Endothelial cell of umbilical vein (primary cell): Measurements from ENCODE around the gene CYBB. TPM values are rescaled to one million over a fixed set of nuclear protein-coding genes. Genes with fewer than 3 reads are reported as not detected.

Experiments used
- BruUV-seq: library from RNA; stranded (reverse); fragments of 400-500 nt; replicated peaks from 2 replicates; lab custom pipeline; 2021; lab: Mats Ljungman, UMichigan
- CTCF ChIA-PET: fragments of 300-600, 350-600 bp; sonication (Branson Sonifier 250); formaldehyde crosslinking; loops from one replicate; lab custom pipeline; 2021; ENCODE audit warnings: antibody characterized with exemption, inconsistent platforms; lab: Charles Lee
- POLR2A ChIA-PET: fragments of 300-600, 350-600 bp; sonication (Branson Sonifier 250); formaldehyde crosslinking; loops from one replicate; lab custom pipeline; 2021; ENCODE audit warnings: antibody characterized with exemption, inconsistent platforms; lab: Charles Lee
- DNase-seq: peaks from one replicate; pipeline ENCODE4 v3.0.0-alpha.2; 2011; ENCODE audit warnings: low read depth, low spot score
- FAIRE-seq: peaks from 2 replicates; lab custom pipeline; 2011; peaks lifted over from hg19 to GRCh38; lab: Jason Lieb, UNC
- H2AFZ ChIP-seq: 2 replicates; pipeline ENCODE4 v1.6.0; 2012; ENCODE audit warnings: low read depth, low read length, control low read depth, inconsistent platforms
- H3K27ac ChIP-seq: 2 replicates; pipeline ENCODE4 v1.5.1; 2011; ENCODE audit warnings: low read depth, mild to moderate bottlenecking, control low read depth, low read length, moderate library complexity; ENCODE audit not compliant: insufficient read depth
- H3K27me3 ChIP-seq, 2 experiments: 2 replicates each; pipeline versions ENCODE4 v1.6.0 to v1.6.1; 2011; ENCODE audit warnings: low read length in 2 of 2, mixed read lengths in 1 of 2; ENCODE audit not compliant: control insufficient read depth in 2 of 2, insufficient read depth in 2 of 2
- H3K36me3 ChIP-seq, 2 experiments: 2 replicates in 1 of 2; 3 replicates in 1 of 2; pipeline ENCODE4 v1.5.1; 2011; ENCODE audit warnings: low read length in 2 of 2, mild to moderate bottlenecking in 1 of 2, moderate library complexity in 1 of 2; ENCODE audit not compliant: control insufficient read depth in 2 of 2, insufficient read depth in 2 of 2; ENCODE audit errors: extremely low read depth in 1 of 2
- H3K4me1 ChIP-seq: 3 replicates; pipeline ENCODE4 v1.5.1; 2011; ENCODE audit warnings: mild to moderate bottlenecking, low read length; ENCODE audit not compliant: control insufficient read depth, insufficient read depth; ENCODE audit errors: extremely low read depth
- H3K4me2 ChIP-seq: 2 replicates; pipeline ENCODE4 v1.6.1; 2011; ENCODE audit warnings: low read length, control low read depth, mixed read lengths; ENCODE audit not compliant: insufficient read depth
- H3K4me3 ChIP-seq, 3 experiments: fragments of 200-600 bp in 1 of 3; sonication (generic), shearing (Covaris generic) in 1 of 3; replicated peaks in 1 of 3; 2 replicates each; pipeline ENCODE4 v1.5.1; 2011 to 2016; ENCODE audit warnings: control low read depth in 3 of 3, low read length in 3 of 3, mild to moderate bottlenecking in 2 of 3, inconsistent platforms in 1 of 3, low read depth in 1 of 3, moderate library complexity in 1 of 3; ENCODE audit not compliant: insufficient read depth in 1 of 3
- H3K79me2 ChIP-seq: 2 replicates; pipeline ENCODE4 v1.6.0; 2012; ENCODE audit warnings: low read length, inconsistent platforms; ENCODE audit not compliant: control insufficient read depth, insufficient read depth
- H3K9ac ChIP-seq: replicated peaks from 2 replicates; pipeline ENCODE3; 2011; ENCODE audit warnings: low read length, control low read depth; ENCODE audit not compliant: insufficient read depth; ENCODE audit errors: extremely low read depth
- H3K9me1 ChIP-seq: replicated peaks from 3 replicates; pipeline ENCODE4 v1.6.0; 2011; ENCODE audit warnings: mild to moderate bottlenecking, low read length; ENCODE audit not compliant: control insufficient read depth, insufficient read depth; ENCODE audit errors: extremely low read depth
- H3K9me3 ChIP-seq: replicated peaks from 2 replicates; pipeline ENCODE4 v1.5.1; 2012; ENCODE audit warnings: low read length, inconsistent platforms; ENCODE audit not compliant: control insufficient read depth, insufficient read depth
- H4K20me1 ChIP-seq: replicated peaks from 2 replicates; pipeline ENCODE3; 2011; ENCODE audit warnings: mild to moderate bottlenecking, low read length; ENCODE audit not compliant: control insufficient read depth, insufficient read depth; ENCODE audit errors: extremely low read depth
- CTCF ChIP-seq, 2 donors: IDR thresholded peaks; 1 replicate in 1 of 2; 2 replicates in 1 of 2; pipeline ENCODE4 v1.5.1; 2011; ENCODE audit warnings: low read length in 2 of 2, mild to moderate bottlenecking in 2 of 2, moderate library complexity in 2 of 2, control low read depth in 1 of 2, inconsistent platforms in 1 of 2, low read depth in 1 of 2; ENCODE audit not compliant: insufficient read depth in 1 of 2; ENCODE audit errors: extremely low read depth in 1 of 2
- EZH2 ChIP-seq: IDR thresholded peaks from 2 replicates; pipeline ENCODE4 v1.6.1; 2012; ENCODE audit warnings: borderline replicate concordance, low read depth, mild to moderate bottlenecking, moderate library complexity, low read length, inconsistent platforms; ENCODE audit not compliant: severe bottlenecking
- FOS ChIP-seq: IDR thresholded peaks from 2 replicates; pipeline ENCODE4 v1.6.1; 2011; ENCODE audit warnings: mild to moderate bottlenecking, low read length, moderate library complexity, borderline replicate concordance; ENCODE audit not compliant: insufficient read depth
- GATA2 ChIP-seq: IDR thresholded peaks from 2 replicates; pipeline ENCODE4 v1.7.0; 2011; ENCODE audit warnings: low read depth, mild to moderate bottlenecking, moderate library complexity, mixed read lengths, low read length; ENCODE audit not compliant: insufficient read length, insufficient read depth
- JUN ChIP-seq: IDR thresholded peaks from 2 replicates; pipeline ENCODE4 v1.6.1; 2011; ENCODE audit warnings: borderline replicate concordance, low read depth; ENCODE audit not compliant: insufficient read length, insufficient read depth
- MYC ChIP-seq: IDR thresholded peaks from one replicate; pipeline ENCODE4 v1.6.1; 2011; ENCODE audit warnings: mild to moderate bottlenecking, low read depth, low read length
- POLR2A ChIP-seq: IDR thresholded peaks from 2 replicates; pipeline ENCODE4 v1.6.1; 2012; ENCODE audit warnings: low read depth, mild to moderate bottlenecking, control low read depth, low read length
- POLR2AphosphoS5 ChIP-seq: IDR thresholded peaks from 2 replicates; pipeline ENCODE4 v1.6.1; 2012; ENCODE audit warnings: low read depth, mild to moderate bottlenecking, control low read depth, low read length, moderate library complexity; ENCODE audit not compliant: insufficient read depth
- dilution Hi-C: fragments of 300-500 bp; cut with MboI; formaldehyde crosslinking; loops from one replicate; pipeline ENCODE4 v1.15.0; 2019; ENCODE audit warnings: low sequenced_read_pairs; ENCODE audit not compliant: extremely low pct_ligation_motif_present
- intact Hi-C: fragments of 100-400 bp; cut with micrococcal nuclease; formaldehyde crosslinking; loops from one replicate; pipeline ENCODE4 v1.10.0; 2022
- polyA plus RNA-seq, 4 experiments: library from polyadenylated mRNA; depleted of rRNA in 3 of 4; stranded (reverse) in 3 of 4; unstranded in 1 of 4; fragments of >200 nt; gene quantifications; 2 replicates each; pipeline versions ENCODE4 v1.2.1 to v1.2.3, GENCODE V29; 2011 to 2012; ENCODE audit warnings: missing spikeins in 1 of 4
- total RNA-seq: library from RNA; stranded (reverse); gene quantifications from 2 replicates; pipeline ENCODE4 v1.2.3, GENCODE V29; 2021

CYBB gene
- total and polyA plus RNA-seq, 2 donors (not counting 3 experiments of a cell fraction or from before 2014, with no cell fraction given) = not detected

GRCh38 chrX:37782359-37782758 is 2.5 kb downstream of the CYBB start:
- CTCF ChIA-PET = no interaction called here
- FAIRE-seq = peak; percentile 4

More at GRCh38 chrX:37782359-37782758, 2.5 kb downstream of the CYBB start:
- no peak for TF ChIP-seq CTCF (IDR thresholded peaks at IDR 0.05; ENCODE audit: extremely low read depth in 1 of 2, insufficient read depth in 1 of 2, low read depth in 1 of 2, low read length in 2 of 2)
- TF ChIP-seq POLR2AphosphoS5 = no peak
- TF ChIP-seq FOS = no peak
- no peak for TF ChIP-seq POLR2A
- TF ChIP-seq JUN = no peak
- no peak for TF ChIP-seq EZH2
- TF ChIP-seq GATA2 = no peak
- TF ChIP-seq MYC = no peak
- POLR2A ChIA-PET = no interaction called here
- Histone ChIP-seq H3K4me2 (no peak overlapping the region), H4K20me1 (no peaks in the 10 kb centered on the region), H3K36me3 (no peaks in the 10 kb centered on the region), H3K79me2 (no peaks in the 10 kb centered on the region), H3K4me1 (no peaks in the 10 kb centered on the region), H3K27ac (no peak overlapping the region), H2AFZ (no peak overlapping the region), H3K4me3 (no peak overlapping the region), H3K9me1 (no peaks in the 10 kb centered on the region), H3K9me3 (no peaks in the 10 kb centered on the region), H3K27me3 (no peaks in the 10 kb centered on the region), H3K9ac (no peak overlapping the region)
- BruUV-seq = no TSS peak
- dilution Hi-C loops (no loop called here), intact Hi-C loops (no loop called here)
- DNase-seq = no peak
